ENCODE measurements around the gene FRAS1. TPM values are rescaled to one million over a fixed set of nuclear protein-coding genes. Genes with fewer than 3 reads are reported as not detected.

Gene FRAS1
- total RNA-seq, 1 donor from 2014 or later: 20.2 TPM

- H3K4me1 ChIP-seq: no peaks in the 10 kb centered on the region
- TF ChIP-seq CTCF (IDR thresholded peaks at IDR 0.05): no peak
Measured at GRCh38 chr4:78032929-78033328, 24.2 kb upstream of the FRAS1 start.

GRCh38 chr4:78033861-78034260 lies 23.3 kb upstream of the FRAS1 start:
- DNase-seq: no peak
- no peaks in the 10 kb centered on the region for H3K36me3 ChIP-seq
- H3K4me3 ChIP-seq: no peak overlapping the region
- no peak overlapping the region for H3K27ac ChIP-seq
- no peak for TF ChIP-seq CTCF (IDR thresholded peaks at IDR 0.05)
- no peaks in the 10 kb centered on the region for H3K27me3 ChIP-seq
- no peaks in the 10 kb centered on the region for H3K9me3 ChIP-seq
- intact Hi-C loops (cut with DNase I): no loop called here
- no peak for ATAC-seq
- no peaks in the 10 kb centered on the region for H3K4me1 ChIP-seq

More at GRCh38 chr4:78032929-78033328, 24.2 kb upstream of the FRAS1 start:
- intact Hi-C loops (cut with DNase I): no loop called here
- H3K9me3 ChIP-seq: no peaks in the 10 kb centered on the region
- H3K36me3 ChIP-seq: no peaks in the 10 kb centered on the region
- no peak for ATAC-seq
- H3K27ac ChIP-seq: no peak overlapping the region
- H3K27me3 ChIP-seq: no peaks in the 10 kb centered on the region
- DNase-seq: no peak
- H3K4me3 ChIP-seq: no peak overlapping the region

GRCh38 chr4:78038704-78039103 lies 18.4 kb upstream of the FRAS1 start:
- H3K27ac ChIP-seq: no peak overlapping the region
- H3K4me3 ChIP-seq: no peak overlapping the region
- intact Hi-C loops (cut with DNase I): no loop called here
- no peak for ATAC-seq
- H3K27me3 ChIP-seq: no peaks in the 10 kb centered on the region
- no peaks in the 10 kb centered on the region for H3K4me1 ChIP-seq
- H3K9me3 ChIP-seq: no peaks in the 10 kb centered on the region
- H3K36me3 ChIP-seq: no peaks in the 10 kb centered on the region
- no peak for DNase-seq
- TF ChIP-seq CTCF (IDR thresholded peaks at IDR 0.05): no peak

- Histone ChIP-seq H3K4me1 (no peaks in the 10 kb centered on the region), H3K27me3 (no peaks in the 10 kb centered on the region), H3K9me3 (no peaks in the 10 kb centered on the region), H3K4me3 (no peak overlapping the region), H3K27ac (no peak overlapping the region), H3K36me3 (no peaks in the 10 kb centered on the region)
- TF ChIP-seq CTCF (IDR thresholded peaks at IDR 0.05): no peak
- intact Hi-C loops (cut with DNase I): no loop called here
- DNase-seq: no peak
- ATAC-seq: no peak
Measured at GRCh38 chr4:78039678-78040077, 17.4 kb upstream of the FRAS1 start.

GRCh38 chr4:78040431-78040830 lies 16.7 kb upstream of the FRAS1 start:
- DNase-seq: no peak
- H3K27ac ChIP-seq: no peak overlapping the region
- H3K36me3 ChIP-seq: no peaks in the 10 kb centered on the region
- H3K27me3 ChIP-seq: no peaks in the 10 kb centered on the region
- intact Hi-C loops (cut with DNase I): no loop called here
- H3K4me3 ChIP-seq: no peak overlapping the region
- ATAC-seq: no peak
- H3K9me3 ChIP-seq: no peaks in the 10 kb centered on the region
- no peak for TF ChIP-seq CTCF (IDR thresholded peaks at IDR 0.05)
- H3K4me1 ChIP-seq: no peaks in the 10 kb centered on the region

GRCh38 chr4:78047366-78047765 lies 9.8 kb upstream of the FRAS1 start:
- Histone ChIP-seq H3K4me3 (no peak overlapping the region), H3K36me3 (no peaks in the 10 kb centered on the region), H3K9me3 (no peaks in the 10 kb centered on the region), H3K4me1 (no peaks in the 10 kb centered on the region), H3K27ac (no peak overlapping the region), H3K27me3 (peaks cover 6% of the 10 kb centered on the region)
- TF ChIP-seq CTCF (IDR thresholded peaks at IDR 0.05): no peak
- DNase-seq (no peak), ATAC-seq (no peak)
- intact Hi-C loops (cut with DNase I): no loop called here

All from upper lobe of right lung (tissue), 1 donor.